Measurements from ENCODE around the gene SLC35A5. TPM values are rescaled to one million over a fixed set of nuclear protein-coding genes. Genes with fewer than 3 reads are reported as not detected.

SLC35A5 gene
- total and polyA plus RNA-seq, 2 of the 13 experiments (the other 11 are each of a cell fraction or from before 2014, with no cell fraction given), result 15.5 to 26.5 TPM

DNA sequence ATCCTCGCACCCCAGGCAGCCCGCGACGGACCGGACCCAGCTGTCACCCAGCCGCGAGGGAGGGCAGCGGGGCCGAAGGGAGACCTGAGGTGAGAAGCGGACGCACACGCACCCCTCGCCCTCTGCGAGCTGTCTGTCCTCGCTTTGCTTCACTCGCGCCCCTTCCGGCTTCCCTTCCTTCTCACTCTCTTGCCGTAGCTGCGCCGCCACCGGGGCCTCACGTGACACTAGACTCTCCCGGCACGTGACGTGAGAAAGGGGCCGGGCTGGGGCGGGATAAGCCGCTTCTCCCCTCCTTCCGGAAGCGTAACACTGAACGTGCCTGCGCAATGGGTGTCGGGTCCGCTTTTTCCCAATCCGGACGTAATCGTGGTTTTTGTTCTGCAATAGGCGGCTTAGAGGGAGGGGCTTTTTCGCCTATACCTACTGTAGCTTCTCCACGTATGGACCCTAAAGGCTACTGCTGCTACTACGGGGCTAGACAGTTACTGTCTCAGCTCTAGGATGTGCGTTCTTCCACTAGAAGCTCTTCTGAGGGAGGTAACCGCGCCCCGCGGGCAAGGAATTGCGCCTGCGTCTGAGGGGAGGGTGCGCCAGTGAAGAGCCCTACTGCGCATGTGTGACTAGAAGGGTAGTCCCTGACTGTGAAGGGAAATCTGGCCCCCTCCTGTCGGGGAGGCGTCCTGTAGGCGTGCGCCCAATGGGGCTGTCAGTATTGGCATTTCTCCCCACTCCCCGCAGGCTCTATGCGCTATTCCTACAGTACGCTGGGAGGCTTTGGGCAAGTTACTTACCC, at the start of gene SLC35A5, which contains the start of gene ATG3 (continued):
- TF ChIP-seq XRCC5 (optimal IDR thresholded peaks at IDR 0.05; ENCODE audit: low read length) (peak; percentile 69), GPN1 (CRISPR knock-in tag; IDR thresholded peaks at IDR 0.05; ENCODE audit: borderline replicate concordance) (no peak)
- TF ChIP-seq, protein P1, sequence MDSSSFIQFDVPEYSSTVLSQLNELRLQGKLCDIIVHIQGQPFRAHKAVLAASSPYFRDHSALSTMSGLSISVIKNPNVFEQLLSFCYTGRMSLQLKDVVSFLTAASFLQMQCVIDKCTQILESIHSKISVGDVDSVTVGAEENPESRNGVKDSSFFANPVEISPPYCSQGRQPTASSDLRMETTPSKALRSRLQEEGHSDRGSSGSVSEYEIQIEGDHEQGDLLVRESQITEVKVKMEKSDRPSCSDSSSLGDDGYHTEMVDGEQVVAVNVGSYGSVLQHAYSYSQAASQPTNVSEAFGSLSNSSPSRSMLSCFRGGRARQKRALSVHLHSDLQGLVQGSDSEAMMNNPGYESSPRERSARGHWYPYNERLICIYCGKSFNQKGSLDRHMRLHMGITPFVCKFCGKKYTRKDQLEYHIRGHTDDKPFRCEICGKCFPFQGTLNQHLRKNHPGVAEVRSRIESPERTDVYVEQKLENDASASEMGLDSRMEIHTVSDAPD (CRISPR knock-in tag; IDR thresholded peaks at IDR 0.05), result peak; percentile 41; the same call in 1 of the 2 replicates

DNA sequence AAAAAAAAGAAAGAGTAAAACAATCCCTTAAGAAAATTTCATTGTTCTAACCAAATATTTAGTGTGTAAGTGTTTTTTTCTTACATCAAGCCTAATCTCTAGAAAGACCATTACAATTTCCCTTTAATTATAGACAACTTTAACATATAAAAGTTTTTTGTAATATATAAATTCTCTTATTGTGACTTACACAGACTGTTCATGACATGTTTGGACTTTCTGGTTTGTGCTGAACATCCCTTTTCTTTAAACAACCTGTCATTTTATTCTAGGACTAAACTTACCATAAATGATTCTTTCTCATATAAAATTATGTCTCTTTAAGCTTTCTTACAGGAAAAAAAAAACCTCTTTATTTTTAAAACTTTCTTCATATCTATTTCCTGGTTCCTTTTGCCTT, 49.5 kb upstream of the SLC35A5 start:
- no peaks in the 10 kb centered on the region for H3K27me3 ChIP-seq (ENCODE audit: control insufficient read depth in 1 of 2, insufficient read depth in 2 of 2, low read length in 2 of 2)
- H3K9me3 ChIP-seq (ENCODE audit: low read length), result no peaks in the 10 kb centered on the region; the same call in 1 of the 2 replicates
- H3K79me2 ChIP-seq (ENCODE audit: insufficient read depth, low read length), result no peaks in the 10 kb centered on the region
- DNase-seq (ENCODE audit: low spot score) (no peak), FAIRE-seq (no peak), ATAC-seq (no peak)
- no peak overlapping the region for H3K4me2 ChIP-seq (ENCODE audit: low read depth, low read length)
- H4K20me1 ChIP-seq (ENCODE audit: insufficient read depth, low read length), result no peaks in the 10 kb centered on the region
- CTCF ChIA-PET (ENCODE audit: low intra/inter-chr PET ratio, low total read pairs), result no interaction called here
- no peak overlapping the region for H3K9ac ChIP-seq (ENCODE audit: insufficient read depth, low read depth, low read length)
- no TSS peak for BruUV-seq (replicated peaks)
- intact Hi-C loops (cut with micrococcal nuclease; ENCODE audit: unreplicated experiment) (no loop called here), in situ Hi-C loops (cut with HindIII; ENCODE audit: extremely low pct_ligation_motif_present, low pct_unique_long_range_greater_than_20kb) (loop anchor here (10.0 kb wide), 1 partner anchor 378 kb away; the partner anchor contains the start of gene GCSAM)
- TF ChIP-seq MIER3 (CRISPR knock-in tag; IDR thresholded peaks at IDR 0.05; ENCODE audit: borderline replicate concordance) (no peak), EZH2 (conservative IDR thresholded peaks at IDR 0.05; ENCODE audit: low read depth, low read length) (no peak), MAF1 (CRISPR knock-in tag; IDR thresholded peaks at IDR 0.05; ENCODE audit: borderline replicate concordance) (no peak), JUND (CRISPR knock-in tag; IDR thresholded peaks at IDR 0.05) (no peak), ZNF329 (CRISPR knock-in tag; IDR thresholded peaks at IDR 0.05; ENCODE audit: low read depth) (no peak), BCL6 (CRISPR knock-in tag; IDR thresholded peaks at IDR 0.05) (no peak), ZNF10 (CRISPR knock-in tag; IDR thresholded peaks at IDR 0.05; ENCODE audit: borderline replicate concordance, low read depth) (no peak), ZNF431 (CRISPR knock-in tag; IDR thresholded peaks at IDR 0.05; ENCODE audit: borderline replicate concordance, low read depth) (no peak), FIP1L1 (IDR thresholded peaks at IDR 0.05; ENCODE audit: borderline replicate concordance, insufficient read depth, low read depth, low read length) (no peak), SNAPC2 (CRISPR knock-in tag; IDR thresholded peaks at IDR 0.05) (no peak), SRY (CRISPR knock-in tag; IDR thresholded peaks at IDR 0.05) (no peak), ZNF549 (CRISPR knock-in tag; IDR thresholded peaks at IDR 0.05) (no peak), FOXP1 (IDR thresholded peaks at IDR 0.05) (no peak), FOXP1 (CRISPR knock-in tag; IDR thresholded peaks at IDR 0.05) (no peak), HOXA9 (CRISPR knock-in tag; IDR thresholded peaks at IDR 0.05; ENCODE audit: borderline replicate concordance) (no peak)
- TF ChIP-seq, protein P2, sequence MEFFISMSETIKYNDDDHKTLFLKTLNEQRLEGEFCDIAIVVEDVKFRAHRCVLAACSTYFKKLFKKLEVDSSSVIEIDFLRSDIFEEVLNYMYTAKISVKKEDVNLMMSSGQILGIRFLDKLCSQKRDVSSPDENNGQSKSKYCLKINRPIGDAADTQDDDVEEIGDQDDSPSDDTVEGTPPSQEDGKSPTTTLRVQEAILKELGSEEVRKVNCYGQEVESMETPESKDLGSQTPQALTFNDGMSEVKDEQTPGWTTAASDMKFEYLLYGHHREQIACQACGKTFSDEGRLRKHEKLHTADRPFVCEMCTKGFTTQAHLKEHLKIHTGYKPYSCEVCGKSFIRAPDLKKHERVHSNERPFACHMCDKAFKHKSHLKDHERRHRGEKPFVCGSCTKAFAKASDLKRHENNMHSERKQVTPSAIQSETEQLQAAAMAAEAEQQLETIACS (CRISPR knock-in tag; IDR thresholded peaks at IDR 0.05), result no peak
- TF ChIP-seq, protein P3, sequence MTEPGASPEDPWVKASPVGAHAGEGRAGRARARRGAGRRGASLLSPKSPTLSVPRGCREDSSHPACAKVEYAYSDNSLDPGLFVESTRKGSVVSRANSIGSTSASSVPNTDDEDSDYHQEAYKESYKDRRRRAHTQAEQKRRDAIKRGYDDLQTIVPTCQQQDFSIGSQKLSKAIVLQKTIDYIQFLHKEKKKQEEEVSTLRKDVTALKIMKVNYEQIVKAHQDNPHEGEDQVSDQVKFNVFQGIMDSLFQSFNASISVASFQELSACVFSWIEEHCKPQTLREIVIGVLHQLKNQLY (CRISPR knock-in tag; IDR thresholded peaks at IDR 0.05), result no peak
- TF ChIP-seq, protein P4, sequence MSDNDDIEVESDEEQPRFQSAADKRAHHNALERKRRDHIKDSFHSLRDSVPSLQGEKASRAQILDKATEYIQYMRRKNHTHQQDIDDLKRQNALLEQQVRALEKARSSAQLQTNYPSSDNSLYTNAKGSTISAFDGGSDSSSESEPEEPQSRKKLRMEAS (IDR thresholded peaks at IDR 0.05), result no peak
- no peak overlapping the region for H3K27ac ChIP-seq (ENCODE audit: extremely low read length, insufficient read depth, low read length)
- POLR2A ChIA-PET, result no interaction called here
- no peak overlapping the region for H3K4me3 ChIP-seq (replicated peaks in 1 of 3; ENCODE audit: insufficient read depth in 1 of 3, low read depth in 2 of 3, low read length in 3 of 3)
- H3K36me3 ChIP-seq (replicated peaks in 1 of 2; ENCODE audit: control insufficient read depth in 1 of 2, insufficient read depth in 2 of 2, low read length in 2 of 2), result no peaks in the 10 kb centered on the region
- H3K4me1 ChIP-seq (ENCODE audit: insufficient read depth, low read length), result no peaks in the 10 kb centered on the region
- H2AFZ ChIP-seq (ENCODE audit: low read length), result no peak overlapping the region

All from HepG2 (cell line).